Transverse colon (tissue), 4 donors: ENCODE results near the gene TMEM86A.
"Not testable (repeated sequence)": the region's sequence is repeated elsewhere in the genome, so short reads cannot be mapped to it uniquely, and the experiment has no call there.

ENCODE experiments used
- EP300 ChIP-seq: sonication (generic); formaldehyde crosslinking; IDR thresholded peaks from one replicate; pipeline ENCODE4 v1.6.1; 2017; ENCODE audit warnings: antibody characterized with exemption, low read depth
- POLR2A ChIP-seq: fragments of 450-650 bp; IDR thresholded peaks from one replicate; pipeline ENCODE4 v1.6.1; 2016; ENCODE audit warnings: antibody characterized with exemption, mild to moderate bottlenecking, moderate library complexity
- POLR2AphosphoS5 ChIP-seq, 3 donors: sonication (generic); formaldehyde crosslinking; IDR thresholded peaks; one replicate each; pipeline ENCODE4 v1.6.1; 2016; ENCODE audit warnings: antibody characterized with exemption in 3 of 3
- TF ChIP-seq, protein P1 (sequence below), 5 experiments: fragments of 200-600 bp in 3 of 5; fragments of 450-650 bp in 2 of 5; sonication (generic) in 3 of 5; IDR thresholded peaks; 1 replicate in 2 of 5; 2 replicates in 3 of 5; pipeline ENCODE4 v1.5.1; 2016 to 2017; ENCODE audit warnings: antibody characterized with exemption in 5 of 5, inconsistent platforms in 3 of 5, mild to moderate bottlenecking in 2 of 5, moderate library complexity in 1 of 5

DNA sequence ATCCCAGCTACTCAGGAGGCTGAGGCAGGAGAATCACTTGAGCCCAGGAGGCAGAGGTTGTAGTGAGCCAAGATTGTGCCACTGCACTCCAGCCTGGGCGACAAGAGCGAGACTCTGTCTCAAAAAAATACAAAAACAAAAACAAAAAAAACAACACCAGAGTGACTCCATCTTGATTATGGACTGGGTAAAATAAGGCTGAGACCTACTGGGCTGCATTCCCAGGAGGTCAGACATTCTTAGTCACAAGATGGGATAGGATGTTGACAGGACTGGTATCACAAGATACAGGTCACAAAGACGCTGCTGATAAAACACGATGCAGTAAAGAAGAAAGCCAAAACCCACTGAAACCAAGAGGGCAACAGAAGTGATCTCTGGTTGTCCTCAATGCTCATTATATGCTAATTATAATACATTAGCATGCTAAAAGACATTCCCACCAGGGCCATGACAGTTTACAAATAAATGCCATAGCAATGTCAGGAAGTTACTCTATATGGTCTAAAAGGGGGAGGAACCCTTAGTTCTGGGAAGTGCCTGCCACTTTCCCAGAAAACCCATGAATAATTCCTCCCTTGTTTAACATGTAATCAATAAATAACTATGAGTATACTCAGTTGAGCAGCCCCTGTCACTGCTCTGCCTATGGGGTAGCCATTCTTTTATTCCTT lies 7.0 kb upstream of the TMEM86A start:
- TF ChIP-seq, protein P1, sequence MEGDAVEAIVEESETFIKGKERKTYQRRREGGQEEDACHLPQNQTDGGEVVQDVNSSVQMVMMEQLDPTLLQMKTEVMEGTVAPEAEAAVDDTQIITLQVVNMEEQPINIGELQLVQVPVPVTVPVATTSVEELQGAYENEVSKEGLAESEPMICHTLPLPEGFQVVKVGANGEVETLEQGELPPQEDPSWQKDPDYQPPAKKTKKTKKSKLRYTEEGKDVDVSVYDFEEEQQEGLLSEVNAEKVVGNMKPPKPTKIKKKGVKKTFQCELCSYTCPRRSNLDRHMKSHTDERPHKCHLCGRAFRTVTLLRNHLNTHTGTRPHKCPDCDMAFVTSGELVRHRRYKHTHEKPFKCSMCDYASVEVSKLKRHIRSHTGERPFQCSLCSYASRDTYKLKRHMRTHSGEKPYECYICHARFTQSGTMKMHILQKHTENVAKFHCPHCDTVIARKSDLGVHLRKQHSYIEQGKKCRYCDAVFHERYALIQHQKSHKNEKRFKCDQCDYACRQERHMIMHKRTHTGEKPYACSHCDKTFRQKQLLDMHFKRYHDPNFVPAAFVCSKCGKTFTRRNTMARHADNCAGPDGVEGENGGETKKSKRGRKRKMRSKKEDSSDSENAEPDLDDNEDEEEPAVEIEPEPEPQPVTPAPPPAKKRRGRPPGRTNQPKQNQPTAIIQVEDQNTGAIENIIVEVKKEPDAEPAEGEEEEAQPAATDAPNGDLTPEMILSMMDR (IDR thresholded peaks at IDR 0.05) = not testable (repeated sequence)
- TF ChIP-seq POLR2A; EP300; POLR2AphosphoS5 (IDR thresholded peaks at IDR 0.05): not testable (repeated sequence)
